ENCODE data around the gene RC3H1.

DNA sequence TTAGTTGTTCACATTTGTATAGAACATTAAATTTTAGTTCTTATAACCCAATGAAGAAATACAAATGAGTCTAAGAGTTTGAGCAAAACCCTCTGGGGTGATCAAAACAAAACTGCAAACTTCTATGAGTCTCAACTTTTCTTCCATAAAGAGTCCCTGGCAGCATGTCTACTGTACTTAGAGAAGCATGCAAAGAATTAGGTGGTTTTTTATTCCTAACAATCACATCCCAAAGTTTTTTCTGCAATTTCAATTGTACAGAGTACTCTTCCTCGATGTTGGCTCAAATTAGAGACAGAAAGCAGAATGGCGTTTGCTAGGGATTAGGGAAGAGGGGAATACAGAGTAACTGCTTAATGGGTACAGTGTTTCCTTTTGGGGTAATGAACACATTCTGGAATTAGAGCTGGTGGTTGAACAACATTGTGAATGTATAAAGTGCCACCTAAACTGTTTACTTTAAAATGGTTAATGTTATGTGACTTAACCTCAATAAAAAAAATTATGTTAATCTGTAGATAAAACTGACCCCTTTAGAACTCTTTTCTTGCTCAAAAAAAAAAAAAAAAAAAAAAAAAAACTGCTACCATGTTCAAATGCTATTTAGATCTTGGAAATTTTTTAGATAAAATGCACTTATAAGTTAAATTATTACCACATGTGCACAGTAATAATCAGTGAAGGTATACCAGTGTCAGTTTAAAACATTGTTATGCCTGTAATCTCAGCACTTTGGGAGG, 4.8 kb downstream of the RC3H1 start:
- TF ChIP-seq REST (IDR thresholded peaks at IDR 0.05; ENCODE audit: insufficient read depth in 1 of 2, low read depth in 2 of 2, low read length in 2 of 2), result no peak
- no peak for TF ChIP-seq SIN3A (IDR thresholded peaks at IDR 0.05; ENCODE audit: borderline replicate concordance, insufficient read depth, low read length)
- TF ChIP-seq TAF1 (IDR thresholded peaks at IDR 0.05; ENCODE audit: borderline replicate concordance, insufficient read depth, low read length), result no peak

Measured in PFSK-1 (cell line).